ENCODE data around the gene SMARCD3. TPM values are rescaled to one million over a fixed set of nuclear protein-coding genes. Genes with fewer than 3 reads are reported as not detected.

SMARCD3 gene
- total RNA-seq, 1 experiment from 2014 or later: 4.6 TPM

GRCh38 chr7:151255390-151255789, 6.9 kb upstream of the SMARCD3 start:
- H3K27me3 ChIP-seq (ENCODE audit: insufficient read depth, low read depth): peaks cover 94% of the 10 kb centered on the region
- H3F3A ChIP-seq (ENCODE audit: insufficient read depth, low read depth): no peaks in the 10 kb centered on the region; the same call in 1 of the 2 replicates
- CTCF ChIA-PET: interaction anchor here (0.6 to 0.7 kb wide), 2 partner anchors 11 to 184 kb away, joined by 3 read pairs; partner anchors contain the start of gene CRYGN
- POLR2A ChIA-PET (ENCODE audit: unreplicated experiment): no interaction called here
- H4K20me1 ChIP-seq (ENCODE audit: insufficient read depth): 0 out of 2 replicates have a peak, but pooled peaks cover 3% of the 10 kb centered on the region
- H3K27ac ChIP-seq: no peak overlapping the region
- intact Hi-C loops (cut with micrococcal nuclease; ENCODE audit: unreplicated experiment): no loop called here
- no peaks in the 10 kb centered on the region for H3K79me2 ChIP-seq (ENCODE audit: low read depth)
- no peak overlapping the region for H3K4me2 ChIP-seq
- TF ChIP-seq EZH2 (IDR thresholded peaks at IDR 0.05; ENCODE audit: low read depth): no peak
- TF ChIP-seq CTCF (conservative IDR thresholded peaks at IDR 0.05): no peak
- no peak overlapping the region for H3K4me3 ChIP-seq
- H3K9me2 ChIP-seq (ENCODE audit: insufficient read depth): no peaks in the 10 kb centered on the region
- no TSS peak for BruUV-seq (replicated peaks)
- no peak overlapping the region for H2AFZ ChIP-seq
- no peaks in the 10 kb centered on the region for H3K4me1 ChIP-seq (replicated peaks; ENCODE audit: insufficient read depth)
- H3K9me3 ChIP-seq (ENCODE audit: insufficient read depth, low read depth): no peaks in the 10 kb centered on the region
- no peak for DNase-seq
- H3K36me3 ChIP-seq (ENCODE audit: low read depth): no peaks in the 10 kb centered on the region

GRCh38 chr7:151254851-151255250, 6.4 kb upstream of the SMARCD3 start:
- BruUV-seq (replicated peaks): no TSS peak
- ChIA-PET CTCF (no interaction called here), POLR2A (ENCODE audit: unreplicated experiment) (no interaction called here)
- Histone ChIP-seq H3K4me1 (replicated peaks; ENCODE audit: insufficient read depth) (no peaks in the 10 kb centered on the region), H3K9me2 (ENCODE audit: insufficient read depth) (no peaks in the 10 kb centered on the region), H3K79me2 (ENCODE audit: low read depth) (no peaks in the 10 kb centered on the region), H3K36me3 (ENCODE audit: low read depth) (no peaks in the 10 kb centered on the region), H4K20me1 (ENCODE audit: insufficient read depth) (0 out of 2 replicates have a peak, but pooled peaks cover 3% of the 10 kb centered on the region), H3K9me3 (ENCODE audit: insufficient read depth, low read depth) (no peaks in the 10 kb centered on the region), H3K27me3 (ENCODE audit: insufficient read depth, low read depth) (peaks cover 94% of the 10 kb centered on the region), H3K27ac (no peak overlapping the region), H3K4me3 (no peak overlapping the region), H3F3A (ENCODE audit: insufficient read depth, low read depth) (no peaks in the 10 kb centered on the region; the same call in 1 of the 2 replicates), H2AFZ (no peak overlapping the region), H3K4me2 (no peak overlapping the region)
- TF ChIP-seq EZH2 (IDR thresholded peaks at IDR 0.05; ENCODE audit: low read depth) (no peak), CTCF (conservative IDR thresholded peaks at IDR 0.05) (no peak)
- DNase-seq: no peak
- intact Hi-C loops (cut with micrococcal nuclease; ENCODE audit: unreplicated experiment): no loop called here

- CTCF ChIA-PET: no interaction called here
Observed at GRCh38 chr7:151254316-151254715, 5.8 kb upstream of the SMARCD3 start.

More at GRCh38 chr7:151254316-151254715, 5.8 kb upstream of the SMARCD3 start:
- H3K27me3 ChIP-seq (ENCODE audit: insufficient read depth, low read depth): peaks cover 90% of the 10 kb centered on the region
- no TSS peak for BruUV-seq (replicated peaks)
- POLR2A ChIA-PET (ENCODE audit: unreplicated experiment): no interaction called here
- H3F3A ChIP-seq (ENCODE audit: insufficient read depth, low read depth): no peaks in the 10 kb centered on the region; the same call in 1 of the 2 replicates
- no peaks in the 10 kb centered on the region for H3K79me2 ChIP-seq (ENCODE audit: low read depth)
- DNase-seq: no peak
- H3K4me3 ChIP-seq: no peak overlapping the region
- no peaks in the 10 kb centered on the region for H3K36me3 ChIP-seq (ENCODE audit: low read depth)
- H3K4me2 ChIP-seq: no peak overlapping the region
- TF ChIP-seq CTCF (conservative IDR thresholded peaks at IDR 0.05) (no peak), EZH2 (IDR thresholded peaks at IDR 0.05; ENCODE audit: low read depth) (no peak)
- 0 out of 2 replicates have a peak, but pooled peaks cover 3% of the 10 kb centered on the region for H4K20me1 ChIP-seq (ENCODE audit: insufficient read depth)
- no peaks in the 10 kb centered on the region for H3K9me2 ChIP-seq (ENCODE audit: insufficient read depth)
- H3K4me1 ChIP-seq (replicated peaks; ENCODE audit: insufficient read depth): no peaks in the 10 kb centered on the region
- intact Hi-C loops (cut with micrococcal nuclease; ENCODE audit: unreplicated experiment): no loop called here
- H2AFZ ChIP-seq: no peak overlapping the region
- no peaks in the 10 kb centered on the region for H3K9me3 ChIP-seq (ENCODE audit: insufficient read depth, low read depth)
- H3K27ac ChIP-seq: no peak overlapping the region
